ENCODE results near the gene CFAP68. TPM values are rescaled to one million over a fixed set of nuclear protein-coding genes. Genes with fewer than 3 reads are reported as not detected.

CFAP68 gene
- total and polyA plus RNA-seq, 2 of the 13 experiments (the other 11 are each of a cell fraction or from before 2014, with no cell fraction given) = 22.2 to 25.6 TPM

DNA sequence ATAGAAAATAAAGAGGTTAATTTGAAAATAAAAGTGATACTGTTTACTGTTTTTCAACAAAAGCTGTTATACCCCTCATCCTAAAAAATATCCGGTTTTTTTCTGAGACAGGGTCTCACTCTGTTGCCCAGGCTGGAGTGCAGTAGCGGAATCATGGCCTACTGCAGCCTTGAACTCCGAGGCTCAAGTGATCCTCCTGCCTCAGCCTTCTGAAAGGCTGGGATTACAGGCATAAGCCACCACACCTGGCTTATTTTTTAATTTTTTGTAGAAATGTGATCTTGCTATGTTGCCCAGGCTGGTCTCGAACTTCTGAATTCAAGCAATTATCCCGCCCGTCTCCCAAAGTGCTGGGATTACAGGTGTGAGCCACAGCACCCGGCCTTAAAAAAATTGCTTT, 43.7 kb upstream of the CFAP68 start:
- TF ChIP-seq ARID2 (CRISPR knock-in tag; IDR thresholded peaks at IDR 0.05; ENCODE audit: borderline replicate concordance) = no peak
- no peak for TF ChIP-seq ZNF207 (IDR thresholded peaks at IDR 0.05; ENCODE audit: borderline replicate concordance)
- no peak for TF ChIP-seq CREB1 (IDR thresholded peaks at IDR 0.05)
- TF ChIP-seq CREB1 (CRISPR knock-in tag; IDR thresholded peaks at IDR 0.05) = no peak
- TF ChIP-seq, protein P1, sequence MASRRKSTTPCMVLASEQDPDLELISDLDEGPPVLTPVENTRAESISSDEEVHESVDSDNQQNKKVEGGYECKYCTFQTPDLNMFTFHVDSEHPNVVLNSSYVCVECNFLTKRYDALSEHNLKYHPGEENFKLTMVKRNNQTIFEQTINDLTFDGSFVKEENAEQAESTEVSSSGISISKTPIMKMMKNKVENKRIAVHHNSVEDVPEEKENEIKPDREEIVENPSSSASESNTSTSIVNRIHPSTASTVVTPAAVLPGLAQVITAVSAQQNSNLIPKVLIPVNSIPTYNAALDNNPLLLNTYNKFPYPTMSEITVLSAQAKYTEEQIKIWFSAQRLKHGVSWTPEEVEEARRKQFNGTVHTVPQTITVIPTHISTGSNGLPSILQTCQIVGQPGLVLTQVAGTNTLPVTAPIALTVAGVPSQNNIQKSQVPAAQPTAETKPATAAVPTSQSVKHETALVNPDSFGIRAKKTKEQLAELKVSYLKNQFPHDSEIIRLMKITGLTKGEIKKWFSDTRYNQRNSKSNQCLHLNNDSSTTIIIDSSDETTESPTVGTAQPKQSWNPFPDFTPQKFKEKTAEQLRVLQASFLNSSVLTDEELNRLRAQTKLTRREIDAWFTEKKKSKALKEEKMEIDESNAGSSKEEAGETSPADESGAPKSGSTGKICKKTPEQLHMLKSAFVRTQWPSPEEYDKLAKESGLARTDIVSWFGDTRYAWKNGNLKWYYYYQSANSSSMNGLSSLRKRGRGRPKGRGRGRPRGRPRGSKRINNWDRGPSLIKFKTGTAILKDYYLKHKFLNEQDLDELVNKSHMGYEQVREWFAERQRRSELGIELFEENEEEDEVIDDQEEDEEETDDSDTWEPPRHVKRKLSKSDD (CRISPR knock-in tag; IDR thresholded peaks at IDR 0.05; ENCODE audit: low read depth) = no peak
- TF ChIP-seq ZBTB46 (CRISPR knock-in tag; IDR thresholded peaks at IDR 0.05; ENCODE audit: borderline replicate concordance) = no peak
- no peak for TF ChIP-seq ZIK1 (CRISPR knock-in tag; IDR thresholded peaks at IDR 0.05; ENCODE audit: borderline replicate concordance, low read depth)
- TF ChIP-seq KLF15 (CRISPR knock-in tag; IDR thresholded peaks at IDR 0.05; ENCODE audit: borderline replicate concordance) = no peak
- TF ChIP-seq YEATS4 (CRISPR knock-in tag; IDR thresholded peaks at IDR 0.05; ENCODE audit: borderline replicate concordance) = no peak
- in situ Hi-C loops (cut with HindIII; ENCODE audit: extremely low pct_ligation_motif_present, low pct_unique_long_range_greater_than_20kb) = loop anchor here (10.0 kb wide), 1 partner anchor 381 kb away; no protein-coding TSS in a partner anchor
- Histone ChIP-seq H3K4me2 (ENCODE audit: low read depth, low read length) (no peak overlapping the region), H3K4me1 (ENCODE audit: insufficient read depth, low read length) (peaks cover 29% of the 10 kb centered on the region), H3K9ac (ENCODE audit: insufficient read depth, low read depth, low read length) (no peak overlapping the region), H3K36me3 (replicated peaks in 1 of 2; ENCODE audit: control insufficient read depth in 1 of 2, insufficient read depth in 2 of 2, low read length in 2 of 2) (peaks cover 3 to 30% of the 10 kb centered on the region in 2 experiments), H4K20me1 (ENCODE audit: insufficient read depth, low read length) (no peaks in the 10 kb centered on the region), H3K27ac (ENCODE audit: extremely low read length, insufficient read depth, low read length) (no peak overlapping the region), H3K9me3 (ENCODE audit: low read length) (no peaks in the 10 kb centered on the region), H3K79me2 (ENCODE audit: insufficient read depth, low read length) (no peaks in the 10 kb centered on the region), H2AFZ (ENCODE audit: low read length) (no peak overlapping the region), H3K27me3 (ENCODE audit: control insufficient read depth in 1 of 2, insufficient read depth in 2 of 2, low read length in 2 of 2) (no peaks in the 10 kb centered on the region), H3K4me3 (replicated peaks in 1 of 3; ENCODE audit: insufficient read depth in 1 of 3, low read depth in 2 of 3, low read length in 3 of 3) (no peak overlapping the region)
- no TSS peak for BruUV-seq (replicated peaks)
- FAIRE-seq (no peak), ATAC-seq (no peak), DNase-seq (ENCODE audit: low spot score) (no peak)
- intact Hi-C loops (cut with micrococcal nuclease; ENCODE audit: unreplicated experiment) = no loop called here
- POLR2A ChIA-PET = no interaction called here
- whole genome bisulfite sequencing (ENCODE audit: low lambda C conversion rate) = 98% methylated on average over 7 of the region's 7 CpGs
- CTCF ChIA-PET (ENCODE audit: low intra/inter-chr PET ratio, low total read pairs) = no interaction called here
